HG03064 (cell line): ENCODE results near the gene SP1.
A peak's percentile ranks its signal among the peaks of the same experiment; 100 is the strongest.
"Not testable (repeated sequence)": the region's sequence is repeated elsewhere in the genome, so short reads cannot be mapped to it uniquely, and the experiment has no call there.

Experiments used
- ATAC-seq: cut with Tn5 transposase; IDR thresholded peaks from one replicate; pipeline ENCODE4 v1.9.1; 2021; ENCODE audit warnings: low read depth; ENCODE audit not compliant: unreplicated experiment

The SP1 gene

GRCh38 chr12:53358836-53359419 is 21.0 kb upstream of the SP1 start:
- no peak for ATAC-seq

GRCh38 chr12:53361638-53362037 is 18.3 kb upstream of the SP1 start:
- not testable (repeated sequence) for ATAC-seq

GRCh38 chr12:53365245-53365904 is 14.6 kb upstream of the SP1 start:
- no peak for ATAC-seq

- ATAC-seq, result not testable (repeated sequence)
Observed at GRCh38 chr12:53373554-53374133, 6.3 kb upstream of the SP1 start.

- ATAC-seq, result not testable (repeated sequence)
Observed at GRCh38 chr12:53374277-53374676, 5.7 kb upstream of the SP1 start.

GRCh38 chr12:53376747-53377146 is 3.2 kb upstream of the SP1 start:
- no peak for ATAC-seq

- no peak for ATAC-seq
Observed at GRCh38 chr12:53378222-53378621, 1.8 kb upstream of the SP1 start.

- ATAC-seq, result no peak
Observed at GRCh38 chr12:53378724-53379388, 1.1 kb upstream of the SP1 start.

GRCh38 chr12:53379389-53380103 is 430 bp upstream of the SP1 start:
- peak; percentile 61 for ATAC-seq

- no peak for ATAC-seq
Observed at GRCh38 chr12:53380794-53381730, 1.1 kb downstream of the SP1 start.

- no peak for ATAC-seq
Observed at GRCh38 chr12:53381731-53382630, 2.0 kb downstream of the SP1 start.

GRCh38 chr12:53383258-53383657 is 3.3 kb downstream of the SP1 start:
- ATAC-seq, result no peak

- not testable (repeated sequence) for ATAC-seq
Observed at GRCh38 chr12:53386381-53386780, 6.4 kb downstream of the SP1 start.

GRCh38 chr12:53388932-53389331 is 9.0 kb downstream of the SP1 start:
- no peak for ATAC-seq

GRCh38 chr12:53389702-53390101 is 9.7 kb downstream of the SP1 start:
- ATAC-seq, result no peak

GRCh38 chr12:53391724-53392123 is 11.7 kb downstream of the SP1 start:
- no peak for ATAC-seq

GRCh38 chr12:53399896-53400295 is 19.9 kb downstream of the SP1 start:
- ATAC-seq, result no peak

- not testable (repeated sequence) for ATAC-seq
Observed at GRCh38 chr12:53402351-53402750, 22.4 kb downstream of the SP1 start.

GRCh38 chr12:53402871-53403270 is 22.9 kb downstream of the SP1 start:
- ATAC-seq, result no peak
